NCI-H1694 (cell line): ENCODE data around the gene L3MBTL1.

Experiments
- DNase-seq: peaks from one replicate; lab custom pipeline; 2025; lab: John Stamatoyannopoulos, UW

Gene L3MBTL1

GRCh38 chr20:43590036-43590391 lies 82.5 kb downstream of the L3MBTL1 start:
- DNase-seq, result no peak

- peak; percentile 81 for DNase-seq
These were observed 83.2 kb downstream of the L3MBTL1 start, which contains the start of gene IFT52 for GRCh38 chr20:43590392-43591303. TSS of gene IFT52 (plus strand) at chr20:43590937. CDS start at chr20:43594699, 3,762 bp downstream.
